Measurements from ENCODE around the gene AGBL1. TPM values are rescaled to one million over a fixed set of nuclear protein-coding genes. Genes with fewer than 3 reads are reported as not detected.

Gene AGBL1
- polyA plus RNA-seq, 1 donor (not counting 4 experiments of a cell fraction or from before 2014, with no cell fraction given): not detected

DNA sequence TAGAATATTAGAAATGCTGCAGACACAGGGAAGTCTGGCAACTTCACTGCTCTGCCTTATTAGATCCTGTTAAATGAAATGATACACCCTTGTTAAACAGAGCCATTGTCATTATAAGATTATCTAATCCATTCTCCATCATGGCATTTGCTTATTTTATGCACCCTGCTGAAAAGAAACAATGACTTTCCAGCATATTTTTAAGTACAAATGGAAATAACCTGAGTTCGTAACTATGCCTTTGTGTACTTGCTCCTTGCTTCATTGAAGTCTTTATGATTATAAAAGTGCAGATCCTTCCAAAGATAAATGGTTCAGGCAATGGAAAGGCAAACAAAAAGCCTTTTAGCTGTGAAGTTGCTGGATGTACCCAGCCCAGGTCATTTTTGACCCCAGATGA, 195.7 kb downstream of the AGBL1 start:
- no peak for TF ChIP-seq EZH2 (IDR thresholded peaks at IDR 0.05; ENCODE audit: low read length)
- TF ChIP-seq, protein P1, sequence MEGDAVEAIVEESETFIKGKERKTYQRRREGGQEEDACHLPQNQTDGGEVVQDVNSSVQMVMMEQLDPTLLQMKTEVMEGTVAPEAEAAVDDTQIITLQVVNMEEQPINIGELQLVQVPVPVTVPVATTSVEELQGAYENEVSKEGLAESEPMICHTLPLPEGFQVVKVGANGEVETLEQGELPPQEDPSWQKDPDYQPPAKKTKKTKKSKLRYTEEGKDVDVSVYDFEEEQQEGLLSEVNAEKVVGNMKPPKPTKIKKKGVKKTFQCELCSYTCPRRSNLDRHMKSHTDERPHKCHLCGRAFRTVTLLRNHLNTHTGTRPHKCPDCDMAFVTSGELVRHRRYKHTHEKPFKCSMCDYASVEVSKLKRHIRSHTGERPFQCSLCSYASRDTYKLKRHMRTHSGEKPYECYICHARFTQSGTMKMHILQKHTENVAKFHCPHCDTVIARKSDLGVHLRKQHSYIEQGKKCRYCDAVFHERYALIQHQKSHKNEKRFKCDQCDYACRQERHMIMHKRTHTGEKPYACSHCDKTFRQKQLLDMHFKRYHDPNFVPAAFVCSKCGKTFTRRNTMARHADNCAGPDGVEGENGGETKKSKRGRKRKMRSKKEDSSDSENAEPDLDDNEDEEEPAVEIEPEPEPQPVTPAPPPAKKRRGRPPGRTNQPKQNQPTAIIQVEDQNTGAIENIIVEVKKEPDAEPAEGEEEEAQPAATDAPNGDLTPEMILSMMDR (optimal IDR thresholded peaks at IDR 0.05 in 1 of 3, IDR thresholded peaks at IDR 0.05 in 1 of 3, conservative IDR thresholded peaks at IDR 0.05 in 1 of 3; ENCODE audit: extremely low read depth in 1 of 3, insufficient read depth in 2 of 3, low read length in 3 of 3): no peak

DNA sequence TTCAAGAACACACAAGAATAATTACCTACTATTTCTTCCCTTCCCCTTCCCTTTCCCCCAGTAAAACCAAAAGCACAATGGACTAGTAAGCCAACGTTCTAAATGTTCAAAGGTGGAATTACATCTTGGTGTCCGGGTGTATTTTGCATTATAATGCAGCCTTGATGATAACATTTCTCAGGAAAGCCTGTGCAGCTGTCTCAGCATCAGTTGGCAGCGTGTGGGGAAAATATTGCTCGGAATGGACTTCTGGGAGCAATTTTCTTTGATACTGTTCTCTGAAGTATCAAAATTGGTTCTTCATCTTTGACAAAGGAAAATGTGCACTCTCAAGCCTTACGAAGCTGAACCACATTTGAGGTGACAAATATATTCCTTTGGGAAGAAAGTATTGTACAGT, 198.9 kb downstream of the AGBL1 start:
- no peak for TF ChIP-seq EZH2 (IDR thresholded peaks at IDR 0.05; ENCODE audit: low read length)
- TF ChIP-seq, protein P1 (optimal IDR thresholded peaks at IDR 0.05 in 1 of 3, IDR thresholded peaks at IDR 0.05 in 1 of 3, conservative IDR thresholded peaks at IDR 0.05 in 1 of 3; ENCODE audit: extremely low read depth in 1 of 3, insufficient read depth in 2 of 3, low read length in 3 of 3): no peak
- no peak overlapping the region for H2AFZ ChIP-seq (ENCODE audit: control insufficient read depth, low read length)
- no peaks in the 10 kb centered on the region for H3K9me1 ChIP-seq (ENCODE audit: control insufficient read depth, extremely low read depth, insufficient read depth, low read length)
- H3K9me3 ChIP-seq (ENCODE audit: control insufficient read depth, low read depth, low read length): no peaks in the 10 kb centered on the region
- H3K9ac ChIP-seq (ENCODE audit: control insufficient read depth, extremely low read depth, insufficient read depth, low read length): no peak overlapping the region
- no peak overlapping the region for H3K27ac ChIP-seq (ENCODE audit: control insufficient read depth, insufficient read depth, low read length)
- no peaks in the 10 kb centered on the region for H4K20me1 ChIP-seq (ENCODE audit: control insufficient read depth, extremely low read depth, insufficient read depth, low read length)
- dilution Hi-C loops (cut with MboI; ENCODE audit: extremely low pct_ligation_motif_present, low sequenced_read_pairs): no loop called here
- no peaks in the 10 kb centered on the region for H3K79me2 ChIP-seq (ENCODE audit: control insufficient read depth, insufficient read depth, low read length)
- no peaks in the 10 kb centered on the region for H3K27me3 ChIP-seq (ENCODE audit: control insufficient read depth, extremely low read depth, insufficient read depth, low read length)
- no peak for FAIRE-seq
- H3K36me3 ChIP-seq (ENCODE audit: control insufficient read depth in 2 of 2, extremely low read depth in 1 of 2, insufficient read depth in 2 of 2, low read length in 2 of 2): no peaks in the 10 kb centered on the region
- DNase-seq (ENCODE audit: low read depth, low spot score): no peak
- H3K4me1 ChIP-seq (ENCODE audit: control insufficient read depth, extremely low read depth, insufficient read depth, low read length): no peaks in the 10 kb centered on the region
- no peak overlapping the region for H3K4me2 ChIP-seq (ENCODE audit: control insufficient read depth, extremely low read depth, insufficient read depth, low read depth, low read length)
- no peak overlapping the region for H3K4me3 ChIP-seq (ENCODE audit: control insufficient read depth in 2 of 3, extremely low read depth in 1 of 3, insufficient read depth in 2 of 3, low read depth in 1 of 3, low read length in 3 of 3)

More for the DNA sequence above, 195.7 kb downstream of the AGBL1 start:
- Histone ChIP-seq H3K79me2 (ENCODE audit: control insufficient read depth, insufficient read depth, low read length) (no peaks in the 10 kb centered on the region), H3K36me3 (ENCODE audit: control insufficient read depth in 2 of 2, extremely low read depth in 1 of 2, insufficient read depth in 2 of 2, low read length in 2 of 2) (no peaks in the 10 kb centered on the region), H3K27me3 (ENCODE audit: control insufficient read depth, extremely low read depth, insufficient read depth, low read length) (no peaks in the 10 kb centered on the region), H3K9ac (ENCODE audit: control insufficient read depth, extremely low read depth, insufficient read depth, low read length) (no peak overlapping the region), H4K20me1 (ENCODE audit: control insufficient read depth, extremely low read depth, insufficient read depth, low read length) (no peaks in the 10 kb centered on the region), H3K4me2 (ENCODE audit: control insufficient read depth, extremely low read depth, insufficient read depth, low read depth, low read length) (no peak overlapping the region), H3K9me1 (ENCODE audit: control insufficient read depth, extremely low read depth, insufficient read depth, low read length) (no peaks in the 10 kb centered on the region), H3K4me3 (ENCODE audit: control insufficient read depth in 2 of 3, extremely low read depth in 1 of 3, insufficient read depth in 2 of 3, low read depth in 1 of 3, low read length in 3 of 3) (no peak overlapping the region), H3K9me3 (ENCODE audit: control insufficient read depth, low read depth, low read length) (no peaks in the 10 kb centered on the region), H2AFZ (ENCODE audit: control insufficient read depth, low read length) (no peak overlapping the region), H3K4me1 (ENCODE audit: control insufficient read depth, extremely low read depth, insufficient read depth, low read length) (no peaks in the 10 kb centered on the region), H3K27ac (ENCODE audit: control insufficient read depth, insufficient read depth, low read length) (no peak overlapping the region)
- dilution Hi-C loops (cut with MboI; ENCODE audit: extremely low pct_ligation_motif_present, low sequenced_read_pairs): no loop called here
- FAIRE-seq (no peak), DNase-seq (ENCODE audit: low read depth, low spot score) (no peak)
